GM18867 (cell line): Measurements from ENCODE around the gene C3orf18.

Experiments
- ATAC-seq: cut with Tn5 transposase; IDR thresholded peaks from one replicate; pipeline ENCODE4 v1.9.1; 2021; ENCODE audit warnings: mild to moderate bottlenecking, moderate library complexity; ENCODE audit not compliant: unreplicated experiment

Gene C3orf18

DNA sequence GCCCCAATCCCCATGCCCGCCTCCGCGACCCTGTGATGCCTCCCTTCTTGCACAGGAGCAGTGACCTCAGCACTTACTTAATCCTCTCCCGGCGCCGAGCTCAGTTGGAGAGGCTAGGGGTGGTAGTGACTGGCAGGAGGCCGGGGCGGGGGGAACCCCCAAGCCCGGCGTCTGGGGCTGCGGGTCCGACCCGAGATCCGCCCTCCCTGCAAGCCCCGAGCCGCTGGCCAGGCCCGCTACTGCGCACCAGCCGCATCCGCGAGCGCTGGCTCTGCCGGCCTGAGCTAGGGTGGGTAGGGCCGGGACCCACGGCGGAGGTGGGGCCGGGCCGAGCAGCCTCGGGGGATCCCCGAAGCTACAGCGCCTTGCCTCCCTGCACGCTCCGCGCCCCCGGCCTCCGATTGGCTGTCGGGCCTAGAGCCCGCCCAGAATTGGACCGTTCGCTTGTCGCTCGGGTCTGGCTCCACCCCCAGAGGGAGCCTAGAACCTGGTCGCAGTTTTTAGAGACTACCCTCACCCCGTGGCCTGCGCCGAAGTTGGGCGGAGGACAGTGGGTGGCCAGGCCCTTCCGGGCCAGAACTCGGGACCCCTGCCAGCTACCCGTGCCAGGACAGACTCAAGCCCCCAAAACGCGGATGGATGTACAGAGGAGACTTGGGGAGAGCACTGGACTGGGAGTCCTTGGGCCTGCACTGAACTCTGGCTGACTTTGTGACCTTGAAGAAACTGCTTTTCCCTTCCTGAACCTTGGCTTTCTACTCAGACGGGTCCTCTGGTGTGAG lies at the start of gene C3orf18:
TSS of gene C3orf18 (minus strand) at position 362 of the 782 bp plus-strand sequence. CDS start 2,048 bp downstream, outside the sequence.
- peak; percentile 78 for ATAC-seq

DNA sequence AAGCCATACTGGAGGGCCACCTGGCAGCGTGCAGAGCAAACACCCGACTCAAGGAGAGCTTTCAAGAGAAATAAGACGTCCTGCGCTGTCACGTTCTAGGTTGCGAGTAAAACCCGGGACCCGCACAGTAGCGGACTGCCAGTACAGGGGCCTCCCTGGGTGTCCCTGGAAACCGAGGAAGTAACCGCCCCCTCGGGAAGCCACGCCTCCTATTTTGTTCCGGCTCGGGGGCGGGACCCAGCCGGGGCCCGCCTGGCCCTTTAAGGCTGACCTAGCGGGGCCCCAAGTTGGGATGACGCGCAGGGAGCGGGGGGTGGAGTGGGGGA lies 49.2 kb upstream of the C3orf18 start:
- peak; percentile 70 for ATAC-seq

DNA sequence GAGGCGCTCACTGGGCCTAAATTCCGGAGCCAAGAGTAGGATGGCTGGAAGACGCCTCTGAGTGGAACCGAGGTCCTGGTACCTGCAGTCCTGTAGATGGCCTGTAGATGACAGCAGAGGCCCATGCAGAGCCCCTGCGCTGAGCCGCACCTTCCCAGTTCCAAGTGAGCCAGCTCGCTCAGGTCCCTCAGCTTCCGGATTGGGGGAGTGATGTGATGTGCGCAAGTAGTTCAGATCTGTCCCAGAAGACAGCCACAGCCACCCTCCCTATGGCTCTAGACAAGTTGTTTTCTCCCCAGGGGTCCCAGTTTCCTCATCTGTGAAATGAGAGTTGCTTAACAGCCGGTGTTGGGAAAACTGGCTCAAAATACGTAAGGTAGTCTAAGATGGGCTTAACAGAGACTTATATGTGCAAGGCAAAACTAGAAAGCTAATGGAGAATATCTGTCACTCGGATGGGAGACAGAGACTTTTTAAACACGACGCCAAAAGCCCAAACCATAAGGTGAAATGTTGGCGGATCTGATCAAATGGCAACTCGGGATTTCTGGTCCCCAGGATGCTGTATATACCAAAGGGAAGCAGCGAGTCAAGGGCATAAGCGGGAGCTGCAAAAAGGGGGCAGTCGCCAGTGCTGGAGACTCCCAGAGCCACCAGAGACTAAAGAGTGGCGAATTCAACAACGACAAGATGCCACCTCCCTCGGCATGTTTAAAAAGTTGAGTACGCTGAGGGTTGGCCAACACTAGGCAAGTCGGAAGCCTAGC lies 48.6 kb upstream of the C3orf18 start:
- ATAC-seq, result peak; percentile 39

DNA sequence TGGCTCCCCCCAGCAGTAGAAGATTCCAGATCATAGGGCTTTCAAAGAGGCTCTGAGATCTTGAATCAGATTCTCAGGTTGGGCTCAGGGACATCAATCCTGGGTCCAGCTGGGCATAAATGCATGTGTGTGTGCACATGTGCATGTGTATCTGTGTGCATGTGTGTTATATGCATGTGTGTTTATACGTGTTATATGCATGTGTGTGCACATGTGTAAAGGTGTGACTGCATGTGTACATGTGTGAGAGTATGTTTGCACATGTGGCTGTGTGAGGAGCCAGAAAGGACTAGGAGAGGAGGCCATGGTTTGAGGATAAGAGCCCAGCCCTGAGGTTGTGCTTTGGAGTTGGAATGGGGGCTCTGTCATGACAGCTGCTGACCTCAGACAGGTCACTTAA lies 47.6 kb upstream of the C3orf18 start:
- ATAC-seq, result no peak

DNA sequence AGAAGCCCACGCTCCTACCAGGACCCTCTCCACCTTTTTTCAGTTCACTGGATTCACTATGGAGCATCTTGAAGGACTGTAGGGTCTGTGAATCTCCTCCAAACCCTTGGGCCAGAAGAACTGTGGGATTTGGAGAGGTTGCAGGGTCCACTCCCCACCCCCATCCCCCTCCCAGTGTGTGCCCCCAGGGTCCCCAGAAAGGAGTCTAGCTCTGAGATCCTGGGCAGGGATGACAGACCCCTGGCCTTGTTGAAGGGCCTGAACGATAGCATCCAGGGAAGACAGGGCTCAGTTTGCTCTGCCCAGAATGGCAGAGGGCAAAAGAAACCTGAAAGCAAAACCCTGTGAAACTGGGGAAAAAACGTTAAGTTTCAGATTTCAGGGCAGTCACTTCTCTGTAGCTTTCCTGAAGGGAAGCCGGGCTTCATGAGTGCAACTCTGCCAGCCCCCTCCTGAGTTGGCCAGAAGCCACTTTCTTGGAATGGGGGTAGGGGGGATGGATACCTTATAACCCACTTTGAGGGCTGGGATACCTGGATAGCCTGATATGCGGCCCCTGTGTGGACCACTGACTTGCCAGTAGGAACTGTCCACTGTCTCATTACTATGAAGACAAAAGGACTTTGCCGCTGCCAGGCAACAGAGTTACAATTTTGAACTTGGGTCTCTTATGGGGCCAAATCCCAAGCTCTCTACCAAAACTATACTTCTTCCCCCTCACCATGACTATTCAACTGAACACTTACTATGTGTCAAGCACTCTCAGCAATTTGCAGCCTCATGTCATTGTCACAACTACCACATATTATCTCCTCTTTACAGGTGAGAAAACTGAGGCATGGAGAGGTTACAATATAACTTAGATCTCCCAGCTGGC lies 45.7 kb upstream of the C3orf18 start:
- no peak for ATAC-seq

DNA sequence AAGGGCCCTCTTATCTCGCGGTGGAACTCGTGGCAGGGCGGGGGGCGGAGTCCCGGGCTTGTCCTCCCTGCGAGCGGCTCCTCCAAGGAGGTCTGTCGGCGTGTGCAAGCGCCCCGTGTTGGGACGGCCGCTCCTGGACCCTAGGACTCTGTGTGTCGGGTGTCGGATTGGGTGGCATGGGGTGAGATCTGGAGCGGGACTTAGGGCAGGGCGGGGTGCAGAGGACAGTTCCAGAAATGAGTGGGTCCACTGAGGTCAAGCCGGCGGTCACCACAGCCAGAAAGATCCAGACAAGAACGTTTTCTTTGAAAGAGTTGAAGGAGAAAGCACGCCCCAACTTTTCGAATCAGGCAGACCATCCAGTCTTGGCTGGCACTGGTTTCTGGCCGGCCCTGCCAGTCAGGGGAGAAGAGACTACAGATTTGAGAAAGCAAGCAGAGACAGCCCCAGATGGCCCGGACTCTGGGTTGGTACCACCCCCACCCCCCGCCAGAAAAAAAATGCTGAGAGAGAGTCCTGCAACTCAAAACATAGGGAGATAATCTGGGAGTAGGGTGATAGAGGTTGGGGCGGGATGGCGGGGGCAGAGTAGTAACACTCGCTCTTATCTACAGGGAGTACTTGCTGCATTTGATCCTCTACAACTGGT lies 44.8 kb upstream of the C3orf18 start:
- ATAC-seq, result no peak

DNA sequence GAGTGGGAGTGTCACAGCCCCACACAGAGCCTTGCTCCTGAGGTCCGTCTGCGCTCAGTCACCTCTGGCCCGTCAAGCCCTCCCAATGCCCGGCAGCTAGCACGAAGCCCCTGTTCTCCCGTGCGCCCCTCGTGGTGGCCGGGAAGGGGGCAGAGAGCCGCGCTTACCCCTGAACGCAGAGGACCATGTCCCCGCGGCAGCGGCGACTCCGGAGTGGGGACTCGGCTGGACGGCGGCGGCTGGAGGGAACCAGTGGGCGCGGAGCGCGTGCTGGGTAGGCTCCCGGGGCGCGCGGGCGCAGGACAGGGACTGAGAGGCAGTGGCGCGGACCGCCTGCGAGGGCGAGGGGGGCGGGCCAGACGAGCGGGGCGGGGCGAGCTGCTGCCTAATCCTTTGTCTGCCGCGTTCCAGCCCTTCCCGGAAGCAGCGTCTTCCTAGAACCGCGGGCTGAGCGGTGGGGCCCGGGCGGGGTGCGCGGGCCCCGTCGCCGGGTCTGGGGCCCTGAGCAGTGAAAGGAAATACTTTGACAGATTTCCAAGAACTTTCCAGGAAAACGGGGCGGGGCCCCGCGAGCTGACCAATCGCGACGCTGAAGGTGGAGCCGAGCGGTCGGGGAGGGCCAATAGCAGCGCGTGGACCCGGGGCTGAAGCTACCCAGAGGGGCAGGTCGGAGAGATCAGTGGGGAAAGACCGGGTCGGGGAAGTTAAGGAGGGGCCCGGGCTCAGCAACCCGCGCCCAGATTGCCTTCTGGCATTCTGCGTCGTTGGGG lies 44.1 kb upstream of the C3orf18 start, which contains the start of gene CISH:
TSS of gene CISH (minus strand) at position 311 of the 770 bp plus-strand sequence. CDS start at position 187, 124 bp downstream.
- peak; percentile 74 for ATAC-seq

DNA sequence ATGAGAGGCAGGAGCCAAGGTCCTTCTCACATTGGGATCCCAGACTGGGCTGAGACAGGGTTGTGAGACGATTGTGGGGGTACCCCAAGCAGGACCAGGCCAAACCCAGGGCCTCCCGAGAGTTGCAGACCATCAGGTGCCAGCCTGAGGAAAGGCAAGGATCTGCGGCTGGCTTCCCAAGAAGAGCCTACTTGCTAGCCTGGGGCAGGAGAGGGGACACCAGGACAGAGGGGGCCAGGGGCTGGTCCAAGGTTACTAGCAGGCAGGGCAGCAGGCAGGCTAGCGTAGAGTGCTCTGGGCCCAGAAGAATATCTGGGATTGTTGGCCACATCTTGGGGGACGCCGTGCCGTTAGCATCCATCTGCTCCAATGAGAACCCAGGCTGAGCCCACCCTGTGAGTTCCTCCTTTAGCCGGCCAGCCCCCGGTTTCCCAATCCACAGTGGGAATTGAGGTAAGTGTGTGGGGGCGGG lies 43.5 kb upstream of the C3orf18 start:
- no peak for ATAC-seq

DNA sequence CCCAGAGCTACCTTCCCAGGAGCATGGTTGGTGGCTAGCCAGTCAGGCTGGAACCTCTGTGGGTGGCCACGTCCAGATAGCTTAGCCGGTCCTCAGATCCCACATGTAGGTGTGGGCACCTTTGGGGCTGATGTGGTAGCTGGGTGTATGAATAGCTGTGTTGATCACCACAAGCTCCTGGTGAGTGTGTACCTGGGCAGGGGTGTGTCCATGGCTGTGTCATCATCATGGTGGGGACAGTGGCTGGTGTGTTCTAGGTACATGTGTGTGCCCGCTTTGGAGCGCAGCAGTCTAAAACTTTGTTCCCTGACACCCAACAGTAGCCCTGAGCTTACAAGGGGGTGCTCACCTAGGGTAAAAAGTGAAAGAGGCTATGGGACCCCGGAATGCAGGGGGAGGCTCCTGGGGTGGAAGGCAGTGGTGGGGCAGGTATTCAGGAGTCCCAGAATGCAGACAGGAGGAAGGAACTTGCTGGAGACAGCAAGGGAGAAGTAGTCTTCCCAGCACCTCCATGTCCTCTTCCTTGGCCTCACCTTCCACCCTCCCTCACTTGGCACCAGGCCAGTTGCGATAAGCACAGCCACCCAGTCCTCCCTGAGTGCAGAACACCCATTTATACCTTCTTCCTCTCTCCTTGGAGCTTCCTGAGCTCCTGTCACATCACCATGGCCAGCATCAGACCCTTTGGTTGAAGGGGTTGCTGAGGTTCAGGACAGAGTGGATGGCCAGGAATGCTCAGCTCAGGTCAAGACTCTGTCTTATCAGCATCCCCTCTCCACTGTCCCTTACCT lies 42.8 kb upstream of the C3orf18 start:
- no peak for ATAC-seq

DNA sequence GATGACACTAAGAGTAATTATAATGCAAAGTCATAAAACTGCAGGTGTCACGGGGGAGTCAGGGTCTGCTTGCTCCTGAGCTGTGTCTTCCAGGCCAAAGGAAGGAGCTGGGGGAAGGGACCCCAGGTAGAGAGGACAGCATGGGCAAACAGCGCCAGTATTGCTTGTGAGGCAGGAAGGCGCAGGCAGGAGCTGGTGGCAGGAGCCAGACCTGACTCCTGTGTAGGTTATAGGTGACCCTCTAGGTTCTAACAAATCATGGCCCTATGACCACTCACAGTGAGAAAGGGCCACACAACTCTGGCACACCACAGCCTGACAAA lies 42.2 kb upstream of the C3orf18 start:
- no peak for ATAC-seq

DNA sequence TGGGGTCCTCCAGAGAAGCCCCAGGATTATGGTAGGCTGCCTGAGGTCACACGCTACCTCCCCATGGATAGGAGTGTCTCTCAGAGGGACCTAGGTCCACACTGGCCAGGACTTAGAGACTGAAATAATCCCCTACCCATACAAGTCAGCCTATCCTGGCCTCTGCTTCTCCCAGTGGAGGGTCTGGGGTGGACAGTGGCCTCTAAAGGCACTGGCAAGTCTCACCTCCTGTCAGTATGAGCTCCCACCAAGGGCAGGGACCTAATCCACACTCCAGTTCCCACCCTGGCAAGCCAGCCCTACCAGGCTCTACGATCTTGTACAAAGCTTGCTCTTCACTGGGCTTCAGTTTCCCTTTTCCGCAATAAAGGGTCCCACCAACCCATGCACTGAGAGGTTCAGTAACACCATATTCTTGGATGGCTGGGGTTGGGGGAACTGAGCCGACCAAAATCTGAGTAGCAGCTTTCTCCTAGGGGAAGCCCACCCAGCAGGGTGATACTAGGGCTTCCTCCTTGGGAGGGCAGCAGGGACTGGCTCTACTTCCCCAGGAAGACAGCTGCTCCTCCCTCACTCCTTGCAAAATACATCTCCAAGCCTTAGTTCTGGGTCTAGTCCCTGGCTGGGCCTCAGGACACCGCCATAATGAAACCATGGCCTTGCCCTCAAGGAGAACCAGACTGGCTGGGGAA lies 41.7 kb upstream of the C3orf18 start:
- ATAC-seq, result no peak

DNA sequence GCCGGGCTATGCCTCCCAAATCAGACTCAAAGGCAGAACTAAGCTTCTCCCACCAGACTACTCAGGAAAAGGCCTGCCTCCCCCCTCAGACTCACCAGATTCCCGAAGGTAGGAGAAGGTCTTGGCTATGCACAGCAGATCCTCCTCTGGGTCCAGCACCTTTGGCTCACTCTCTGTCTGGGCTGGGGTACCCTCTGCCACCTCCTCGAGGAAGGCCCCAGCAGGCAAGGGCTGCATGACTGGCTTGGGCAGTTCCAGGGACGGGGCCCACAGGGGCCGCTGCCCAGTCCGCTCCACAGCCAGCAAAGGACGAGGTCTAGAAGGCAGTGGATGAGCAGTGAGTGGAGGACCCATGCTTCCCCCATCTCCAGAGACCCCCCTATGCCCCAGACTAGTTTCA lies 40.7 kb upstream of the C3orf18 start:
- no peak for ATAC-seq

DNA sequence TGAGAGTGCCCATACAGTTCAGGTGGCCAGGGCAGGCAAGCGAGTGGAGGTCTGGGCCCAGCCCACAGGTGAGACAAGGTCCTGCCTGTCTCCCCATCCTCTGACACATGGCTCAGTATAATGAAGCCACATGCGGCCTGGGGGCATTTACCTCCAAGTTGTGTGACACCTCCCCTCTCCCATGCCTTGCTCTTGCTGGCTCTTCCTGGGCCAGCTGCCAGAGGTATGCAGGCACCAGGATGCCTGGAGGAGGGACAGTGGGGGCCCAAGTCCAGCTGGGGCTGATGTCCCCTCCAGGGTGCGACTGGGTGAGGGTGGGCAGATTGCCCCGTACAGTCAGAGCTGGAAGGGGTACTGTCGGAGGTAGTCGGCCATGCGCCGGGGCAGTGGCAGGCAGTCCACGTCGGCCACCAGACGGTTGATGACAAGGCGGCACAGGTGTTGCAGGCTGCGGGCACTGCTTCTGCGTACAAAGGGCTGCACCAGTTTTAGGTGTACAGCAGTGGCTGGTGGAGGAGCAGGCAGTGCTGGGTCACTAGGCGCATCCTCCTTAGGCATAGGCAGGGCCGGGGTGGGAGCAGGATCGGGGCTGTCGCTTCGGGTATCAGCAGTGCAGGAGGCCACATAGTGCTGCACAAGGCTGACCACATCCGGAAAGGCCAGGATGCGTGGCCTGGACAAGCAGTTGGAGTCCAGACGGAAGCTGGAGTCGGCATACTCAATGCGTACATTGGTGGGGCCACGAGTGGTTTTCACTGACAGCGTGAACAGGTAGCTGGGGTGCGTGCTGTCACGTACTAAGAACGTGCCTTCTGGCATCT lies 39.9 kb upstream of the C3orf18 start:
- no peak for ATAC-seq

DNA sequence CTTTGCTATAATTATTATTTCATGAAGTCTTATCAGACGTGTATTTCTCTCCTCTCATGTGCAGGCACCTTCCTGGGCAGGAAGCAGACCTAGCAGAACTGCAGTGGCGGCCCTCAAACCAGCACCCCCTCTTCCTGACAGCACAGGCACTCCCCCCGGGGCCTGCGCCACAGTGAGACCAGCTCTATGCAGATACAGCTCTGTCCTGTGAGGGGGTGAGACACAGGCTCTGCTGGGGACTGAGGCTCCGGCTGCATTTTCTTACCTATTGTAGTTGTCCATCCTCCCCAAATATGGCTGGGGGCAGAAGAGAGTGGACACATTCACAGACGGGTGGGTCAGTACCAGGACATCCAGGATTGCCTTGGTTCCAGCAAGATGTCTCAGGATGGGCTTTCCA lies 39.0 kb upstream of the C3orf18 start:
- ATAC-seq, result no peak

DNA sequence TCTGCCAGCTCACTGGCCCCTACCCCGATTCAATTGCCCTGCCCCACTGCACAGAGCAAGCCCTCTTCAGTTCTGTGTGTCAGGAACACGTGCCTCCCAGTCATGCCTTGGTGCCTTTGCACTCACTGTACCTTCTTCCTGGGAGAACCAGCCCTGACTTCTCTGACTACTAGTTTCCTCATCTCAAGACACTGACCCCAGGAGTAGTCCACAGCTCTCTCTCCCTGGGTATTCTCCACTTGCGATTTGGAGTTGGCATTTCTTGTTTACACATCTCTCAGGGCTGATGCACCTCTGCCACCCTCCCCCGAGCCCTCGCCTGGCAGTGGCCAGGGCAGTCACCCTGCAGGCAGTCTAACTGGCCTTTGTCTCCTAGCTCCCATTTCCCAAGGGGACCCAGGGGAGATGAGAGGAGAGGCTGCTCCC lies 38.4 kb upstream of the C3orf18 start:
- ATAC-seq, result no peak

DNA sequence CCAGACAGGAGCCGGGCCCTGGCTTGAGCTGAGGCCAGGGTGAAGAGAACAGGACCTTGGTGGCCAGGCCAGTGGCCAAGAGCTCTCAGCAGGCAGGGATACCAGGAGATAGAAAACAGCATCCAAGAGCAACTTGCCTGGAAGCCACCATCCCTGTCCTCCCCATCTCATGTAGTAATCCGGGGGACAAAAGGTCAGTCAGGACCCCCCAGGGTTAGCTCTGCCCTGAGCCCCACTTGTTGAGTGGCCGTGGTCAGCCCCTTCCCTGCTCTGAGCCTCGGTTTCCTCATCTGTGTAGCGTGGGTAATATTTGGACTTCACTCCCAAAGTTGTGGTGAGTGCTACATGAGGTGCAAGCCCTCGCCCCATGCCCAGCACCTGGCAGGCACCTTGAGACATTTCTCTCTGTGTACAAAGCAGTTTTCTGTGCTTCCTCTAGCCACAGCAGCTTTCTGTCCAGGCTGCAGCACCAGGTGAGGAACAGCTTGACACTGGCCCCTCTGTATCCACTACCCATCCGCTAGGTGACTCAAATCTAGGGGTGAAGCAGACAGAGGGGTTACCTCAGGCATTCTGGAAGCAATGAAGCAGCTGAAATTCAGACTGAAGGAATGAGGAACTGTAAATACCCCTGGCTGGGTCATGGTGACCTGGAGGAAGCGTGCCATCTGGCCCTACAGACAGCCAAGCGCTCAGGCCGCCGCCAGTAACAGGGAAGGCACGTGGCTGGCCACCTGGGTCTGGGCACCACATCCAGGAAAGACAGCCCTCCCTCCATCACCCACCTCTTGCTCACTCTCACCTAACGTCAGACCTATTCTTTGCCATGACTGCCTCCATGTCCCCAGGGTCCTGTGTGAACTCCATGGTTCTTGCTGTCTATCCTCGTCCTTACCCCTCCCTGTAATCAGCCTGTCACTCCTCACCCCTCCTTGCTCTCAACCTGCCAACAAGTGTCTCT lies 37.4 kb upstream of the C3orf18 start:
- ATAC-seq, result no peak
